GM21447 (cell line): Measurements from ENCODE around the gene C1GALT1C1L.
"Not testable (repeated sequence)": the region's sequence is repeated elsewhere in the genome, so short reads cannot be mapped to it uniquely, and the experiment has no call there.

Experiments
- ATAC-seq: cut with Tn5 transposase; IDR thresholded peaks from one replicate; pipeline ENCODE4 v1.9.1; 2021; ENCODE audit not compliant: unreplicated experiment

C1GALT1C1L gene

DNA sequence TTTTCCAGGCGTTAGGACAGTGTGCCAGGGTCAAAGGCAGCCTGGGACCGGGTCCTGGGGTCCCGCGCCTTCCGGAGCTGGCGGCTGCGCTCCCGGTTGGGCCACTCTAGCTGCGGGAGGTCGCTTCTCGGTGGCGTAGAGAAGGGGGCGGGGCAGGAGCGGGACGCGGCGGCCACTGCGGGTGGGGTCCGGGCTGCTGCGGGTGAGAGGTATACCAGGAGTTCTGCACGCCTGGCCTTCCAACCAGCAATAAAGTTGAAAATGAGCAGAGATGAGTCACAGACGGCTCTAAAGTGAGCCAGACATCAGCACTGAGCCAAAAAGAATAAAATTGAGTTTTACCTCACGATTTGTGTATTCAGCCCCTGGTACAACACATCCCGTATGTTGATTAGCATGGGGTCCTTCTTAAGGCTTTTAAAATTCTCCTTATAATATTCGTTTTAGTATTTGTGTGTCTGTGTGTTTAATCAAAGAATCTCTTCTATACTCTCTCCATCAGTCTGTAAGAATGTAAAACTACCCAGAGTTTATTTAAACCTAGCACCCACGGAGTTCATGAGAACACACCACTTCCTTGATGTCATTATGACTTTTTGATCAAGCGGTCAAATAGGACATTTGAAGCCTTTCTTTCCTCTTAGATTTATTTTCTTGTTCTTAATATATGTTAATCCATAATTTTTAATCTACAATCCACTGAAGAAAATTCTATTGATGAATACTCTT lies at the start of gene C1GALT1C1L:
Gene C1GALT1C1L, minus strand, starts transcription at position 108 of the 729 bp plus-strand sequence. Its CDS starts 107 bp downstream, at position 1.
- no peak for ATAC-seq

DNA sequence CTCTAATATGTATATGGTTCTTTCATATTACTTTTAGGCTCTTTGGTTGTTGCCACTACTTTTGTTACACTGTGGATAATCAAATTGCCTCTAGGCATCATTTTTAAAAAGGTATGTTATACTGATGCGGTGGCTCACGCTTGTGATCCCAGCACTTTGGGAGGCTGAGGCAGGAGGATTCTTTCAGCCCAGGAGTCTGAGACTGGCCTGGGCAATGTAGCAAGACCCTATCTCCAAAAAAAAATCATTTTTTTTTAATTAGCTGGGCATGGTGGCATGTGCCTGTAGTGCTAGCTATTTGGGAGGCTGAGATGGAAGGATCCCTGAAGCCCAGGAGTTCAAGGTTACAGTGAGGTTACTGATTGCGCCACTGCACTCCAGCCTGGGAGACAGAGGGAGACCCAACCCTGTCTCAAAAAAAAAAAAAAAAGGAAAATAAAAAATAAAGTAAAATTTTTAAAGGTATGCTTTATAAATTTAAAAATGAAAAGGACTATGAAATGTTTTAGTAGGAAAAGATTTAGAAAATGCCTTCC lies 49.5 kb upstream of the C1GALT1C1L start:
- ATAC-seq, result no peak

DNA sequence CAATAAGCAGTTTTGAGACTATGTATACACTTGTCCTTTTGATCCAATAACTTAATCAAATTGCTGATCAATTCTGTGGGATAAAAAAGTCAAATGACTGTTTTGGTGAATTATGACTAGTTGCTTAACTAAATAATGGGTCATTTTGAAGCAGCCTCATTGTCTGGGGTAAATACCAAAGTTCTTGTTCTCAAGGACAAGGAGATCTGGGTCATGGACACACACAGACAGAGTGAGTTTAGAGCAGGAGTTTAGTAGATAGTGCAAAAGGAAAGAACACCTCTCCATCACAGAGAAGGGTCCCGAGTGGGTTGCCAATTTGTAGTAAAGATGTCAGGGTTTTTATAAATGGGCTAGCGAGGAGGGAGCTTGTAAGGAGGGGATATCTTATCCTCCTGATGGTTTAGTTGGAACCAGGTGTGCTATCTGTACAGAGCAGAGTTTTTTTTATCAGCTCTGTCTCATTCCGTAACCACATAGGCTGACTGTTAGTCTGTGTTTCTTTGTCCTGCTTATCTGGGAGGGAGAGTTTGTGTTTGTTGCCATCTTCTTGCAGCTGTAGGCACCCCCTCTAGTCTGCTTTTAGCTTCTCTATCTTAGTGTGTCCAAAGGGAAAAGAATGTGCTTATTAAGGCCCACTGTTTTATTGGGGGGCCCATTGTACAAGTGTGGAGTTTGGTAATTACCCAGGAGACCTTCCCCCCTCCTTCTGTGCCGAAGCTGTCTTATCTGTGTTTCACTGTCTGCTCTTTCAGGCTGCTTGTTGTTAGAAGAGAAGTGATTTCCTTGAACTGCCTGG lies 48.7 kb upstream of the C1GALT1C1L start:
- ATAC-seq, result no peak

DNA sequence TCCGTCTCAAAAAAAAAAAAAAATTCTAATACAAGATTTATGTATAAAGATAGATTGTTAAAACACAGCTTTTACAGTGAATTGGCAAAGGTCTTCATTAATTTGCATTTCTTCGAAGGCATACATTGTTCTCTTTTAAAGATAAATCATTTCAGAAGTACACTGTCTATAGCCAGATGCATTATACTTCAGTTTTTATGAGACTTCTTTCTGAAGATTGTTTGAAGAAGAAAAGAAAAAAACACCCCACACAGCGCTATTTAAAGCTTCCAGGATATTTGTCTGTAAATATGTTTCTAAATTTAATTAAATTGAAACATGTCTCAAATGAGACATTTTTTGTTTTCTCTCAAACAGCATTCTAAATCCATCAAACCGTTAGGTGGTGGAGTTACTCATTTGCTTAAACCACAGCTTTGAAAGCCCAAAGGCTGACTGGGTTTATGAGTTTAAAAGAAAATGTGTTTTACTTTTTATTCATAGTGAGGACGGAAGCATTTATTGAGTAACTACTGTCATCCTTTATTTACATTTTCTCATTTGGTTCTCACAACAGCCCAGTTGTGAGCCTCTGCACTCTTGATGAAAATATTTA lies 42.4 kb upstream of the C1GALT1C1L start:
- ATAC-seq, result peak; percentile 70

DNA sequence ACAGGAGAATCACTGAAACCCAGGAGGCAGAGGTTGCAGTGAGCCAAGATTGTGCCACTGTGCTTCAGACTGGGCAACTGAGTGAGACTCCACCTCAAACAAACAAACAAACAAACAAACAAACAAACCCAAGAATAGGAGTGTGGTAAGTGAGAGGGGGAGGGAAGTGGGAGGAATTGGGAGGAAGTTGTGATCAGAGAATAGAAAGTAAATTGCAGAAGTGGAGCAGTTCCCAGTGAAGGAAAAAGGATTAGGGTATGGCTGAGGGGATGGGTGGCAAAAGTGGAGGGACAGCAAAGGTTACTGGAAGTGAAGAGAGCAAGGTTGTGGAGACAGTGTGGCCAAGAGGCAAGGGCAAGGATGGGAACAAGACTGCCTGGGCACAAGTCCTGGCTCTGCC lies 41.1 kb upstream of the C1GALT1C1L start:
- no peak for ATAC-seq

DNA sequence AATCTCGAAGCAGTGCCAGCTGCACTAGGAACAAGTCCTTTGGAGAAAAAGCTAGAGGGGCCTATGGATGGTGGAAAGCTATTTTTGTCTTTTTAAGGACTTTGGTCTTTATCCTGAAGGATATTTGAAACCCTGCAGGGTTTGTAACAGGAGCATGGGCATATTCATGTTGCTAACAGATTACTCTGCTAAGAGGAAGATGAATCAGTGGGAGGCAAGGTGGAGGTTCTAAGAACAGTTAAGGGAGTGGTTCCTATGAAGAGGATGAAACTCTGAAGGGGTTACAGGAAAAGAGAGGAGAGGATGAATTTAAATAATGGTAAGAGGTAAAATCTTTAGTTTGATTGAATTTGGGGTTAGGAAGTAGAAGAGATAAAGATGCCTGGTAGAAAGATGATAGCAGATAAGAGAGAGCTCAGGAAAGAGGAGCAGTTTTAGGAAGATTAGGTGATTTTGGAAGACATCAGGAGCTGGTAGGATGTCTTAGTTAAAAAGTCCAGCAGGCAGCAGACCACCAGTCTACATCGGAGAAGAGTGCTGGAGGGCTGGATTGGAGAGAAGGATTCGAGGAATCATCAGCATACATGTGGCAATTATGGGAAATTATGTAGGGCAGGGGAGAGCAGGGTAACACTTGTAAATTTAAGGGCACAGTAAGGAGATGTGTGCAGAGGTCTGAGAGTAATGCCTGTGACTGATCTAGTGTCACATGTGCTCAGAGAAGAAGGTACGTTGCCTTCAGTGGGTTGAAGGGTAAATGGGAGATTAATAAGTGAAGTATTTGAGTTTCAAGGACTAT lies 39.3 kb upstream of the C1GALT1C1L start:
- ATAC-seq, result no peak

DNA sequence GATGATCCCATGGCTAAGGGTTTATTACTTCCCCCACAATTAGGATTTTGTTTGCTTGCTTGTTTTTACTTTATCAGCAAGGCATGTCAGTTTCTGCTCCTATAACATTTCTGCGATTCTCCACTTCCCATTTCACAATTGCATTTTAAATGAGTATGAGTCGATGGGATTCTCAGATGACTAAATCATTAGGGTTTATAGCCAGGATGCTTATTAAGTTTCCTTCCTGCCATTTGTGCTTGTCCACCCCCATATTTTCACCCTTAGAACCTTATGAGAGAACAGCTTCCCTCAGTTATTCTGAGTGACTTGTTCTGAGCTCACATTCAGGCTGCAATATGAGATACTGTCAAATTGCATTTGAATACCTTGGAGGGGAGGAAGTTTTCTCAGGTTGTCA lies 37.9 kb upstream of the C1GALT1C1L start:
- ATAC-seq, result no peak

DNA sequence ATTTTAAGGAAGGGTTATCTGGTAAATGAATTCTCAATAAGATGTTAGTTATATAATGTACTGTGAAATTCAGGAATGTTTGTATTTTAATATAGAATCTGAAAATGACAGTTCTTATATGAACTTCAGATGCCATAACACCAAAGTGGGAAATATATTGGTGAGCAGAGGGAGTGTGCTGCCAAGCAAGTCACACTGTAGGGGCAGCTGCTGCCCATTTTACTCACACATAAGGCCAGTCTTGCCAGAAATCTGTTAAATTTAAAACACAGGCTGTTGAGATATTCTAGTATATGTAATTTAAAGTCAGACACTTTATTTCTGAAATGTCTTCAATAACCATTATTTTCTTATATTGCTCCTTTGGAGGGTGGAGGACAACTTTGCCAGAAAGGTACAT lies 34.6 kb upstream of the C1GALT1C1L start:
- no peak for ATAC-seq

DNA sequence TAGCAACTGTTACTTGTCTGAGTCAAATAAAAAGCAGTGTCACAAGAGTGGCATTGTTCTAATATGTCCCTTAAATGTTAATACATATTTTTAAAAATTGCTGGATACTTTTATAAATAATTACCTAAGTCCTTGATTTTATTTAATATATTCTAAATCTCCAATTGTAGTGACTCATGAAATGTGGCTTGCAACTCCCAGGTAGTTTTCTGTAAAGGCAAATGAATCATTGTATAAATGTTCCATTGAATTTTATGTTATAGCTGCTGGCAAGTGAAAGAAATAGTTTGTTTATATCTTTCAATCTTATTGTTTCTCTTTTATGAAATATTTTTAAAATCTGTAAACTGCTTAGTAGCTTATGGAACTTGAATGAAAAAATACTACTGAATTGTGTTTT lies 32.7 kb upstream of the C1GALT1C1L start:
- no peak for ATAC-seq

DNA sequence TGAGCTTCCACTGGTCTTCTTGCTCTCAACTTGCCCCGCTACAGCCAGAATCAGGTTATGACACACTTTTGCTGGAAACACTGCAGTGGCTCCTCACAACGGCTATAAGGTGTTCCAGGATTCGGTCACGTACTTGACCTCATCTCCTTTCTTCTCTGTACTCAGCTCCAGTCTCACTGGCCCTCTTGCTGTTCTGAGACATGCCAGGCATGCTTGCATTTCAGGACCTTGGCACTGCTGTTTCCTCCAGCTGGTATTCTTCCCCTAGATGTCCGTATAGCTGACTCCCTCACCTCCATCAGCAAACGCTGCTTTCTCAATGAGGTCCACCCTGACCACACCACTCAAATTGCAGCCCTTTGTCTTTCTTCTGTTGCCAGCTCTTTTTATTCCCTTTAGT lies 31.9 kb upstream of the C1GALT1C1L start:
- no peak for ATAC-seq

DNA sequence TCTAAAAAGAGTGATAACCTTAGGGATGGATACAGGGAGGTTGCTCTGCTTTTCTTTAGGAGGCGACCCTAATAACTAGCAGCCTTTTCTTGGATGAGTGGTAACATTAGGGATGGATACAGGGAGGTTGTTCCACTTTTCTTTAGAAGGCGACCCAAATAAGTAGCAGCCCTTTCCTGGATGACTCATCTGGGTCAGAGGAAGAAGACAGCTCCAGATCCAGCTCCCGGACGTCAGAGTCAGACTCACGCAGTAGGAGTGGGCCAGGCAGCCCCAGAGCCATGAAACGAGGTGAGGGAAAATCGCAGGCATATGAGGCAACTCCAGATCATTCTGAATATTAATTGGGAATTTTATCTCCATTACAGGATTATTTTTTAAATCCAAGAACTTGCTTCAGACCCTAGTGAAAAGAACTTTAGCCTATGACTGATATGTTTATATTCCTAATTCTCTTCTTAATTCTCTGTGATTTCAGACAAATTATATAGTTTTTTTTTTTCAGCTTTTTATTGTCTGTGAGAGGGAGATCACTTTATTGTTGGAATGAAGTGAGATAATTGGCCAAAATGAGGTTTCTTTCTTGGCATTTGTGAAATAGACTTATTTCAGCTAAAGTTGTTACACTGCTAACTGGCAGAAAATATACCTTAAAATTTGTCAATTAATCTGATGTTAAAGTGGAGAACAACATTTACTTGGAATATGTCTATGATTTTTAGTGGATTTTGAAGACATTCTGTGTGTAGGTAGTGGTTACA lies 31.2 kb upstream of the C1GALT1C1L start:
- ATAC-seq, result no peak

DNA sequence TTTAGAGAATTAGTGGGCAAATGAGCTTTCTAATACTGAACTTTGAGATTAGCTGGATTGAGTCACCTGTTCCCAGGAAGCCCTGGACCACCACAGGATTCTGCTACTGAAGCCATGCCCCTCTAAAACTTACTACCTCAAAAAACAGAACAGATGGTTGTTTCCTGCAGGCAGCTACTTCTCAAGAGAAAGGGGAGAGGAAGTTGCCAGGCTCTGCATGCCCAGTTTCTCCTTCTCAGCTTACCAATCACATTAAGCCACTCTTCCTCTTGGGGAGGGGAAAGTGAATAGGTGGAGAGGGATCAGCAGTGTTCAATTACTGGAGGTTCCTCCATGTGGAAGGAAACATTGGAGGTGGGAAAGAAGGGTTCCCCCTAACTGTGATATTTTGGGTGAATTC lies 24.9 kb upstream of the C1GALT1C1L start:
- no peak for ATAC-seq

DNA sequence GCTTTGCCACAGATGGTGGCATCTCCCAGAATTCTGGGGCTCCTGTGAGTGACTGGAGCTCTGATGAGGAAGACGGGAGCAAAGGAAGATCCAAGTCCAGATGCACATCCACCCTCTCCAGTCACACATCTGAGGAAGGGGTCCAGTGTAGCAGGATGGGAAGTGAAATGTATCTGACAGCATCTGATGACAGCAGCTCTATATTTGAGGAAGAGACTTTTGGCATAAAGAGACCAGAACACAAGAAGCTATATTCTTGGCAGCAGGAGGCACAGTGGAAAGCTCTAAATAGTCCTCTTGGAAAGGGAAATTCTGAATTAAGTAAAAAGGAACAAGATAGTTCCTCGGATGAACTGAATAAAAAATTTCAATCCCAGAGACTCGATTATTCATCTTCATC lies 23.5 kb upstream of the C1GALT1C1L start:
- ATAC-seq, result no peak

DNA sequence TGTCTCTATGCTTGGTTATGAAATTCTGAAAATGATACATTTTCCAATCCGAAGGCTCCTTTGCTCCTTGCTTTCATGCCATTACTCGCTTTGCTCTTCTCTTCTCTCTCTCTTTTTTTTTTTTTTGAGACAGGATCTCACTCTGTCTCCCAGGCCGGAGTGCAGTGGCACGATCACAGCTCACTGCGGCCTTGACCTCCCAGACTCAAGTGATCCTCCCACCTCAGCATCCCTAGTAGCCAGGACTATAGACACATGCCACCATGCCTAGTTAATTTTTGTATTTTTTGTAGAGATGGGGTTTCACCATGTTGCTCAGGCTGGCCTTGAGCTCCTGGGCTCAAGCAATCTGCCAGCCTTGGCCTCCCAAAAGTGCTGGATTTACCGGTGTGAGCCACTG lies 21.9 kb upstream of the C1GALT1C1L start:
- ATAC-seq, result not testable (repeated sequence)

DNA sequence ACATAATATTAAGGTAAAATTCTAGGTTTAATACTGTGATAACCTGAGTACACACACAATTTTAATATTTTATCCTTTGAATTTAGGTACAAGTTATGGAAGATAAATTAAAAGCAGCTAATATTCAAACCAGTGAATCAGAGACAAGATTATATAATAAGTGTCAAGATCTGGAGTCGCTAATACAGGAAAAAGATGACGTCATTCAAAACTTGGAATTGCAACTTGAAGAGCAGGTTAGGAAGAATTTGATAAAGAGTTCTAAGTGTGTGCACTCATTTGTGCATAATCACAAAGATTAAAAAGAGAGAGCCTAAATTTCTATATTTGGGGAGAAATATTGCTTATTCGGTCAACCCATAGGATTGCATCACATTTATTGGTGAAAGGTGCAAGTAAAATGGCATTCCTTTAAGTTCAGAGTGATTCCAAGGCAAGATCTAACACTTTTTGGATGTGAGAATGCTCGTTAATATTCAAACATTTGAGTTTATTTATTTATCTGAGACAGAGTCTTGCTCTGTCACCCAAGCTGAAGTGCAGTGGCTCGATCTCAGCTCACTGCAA lies 16.3 kb upstream of the C1GALT1C1L start:
- ATAC-seq, result no peak

DNA sequence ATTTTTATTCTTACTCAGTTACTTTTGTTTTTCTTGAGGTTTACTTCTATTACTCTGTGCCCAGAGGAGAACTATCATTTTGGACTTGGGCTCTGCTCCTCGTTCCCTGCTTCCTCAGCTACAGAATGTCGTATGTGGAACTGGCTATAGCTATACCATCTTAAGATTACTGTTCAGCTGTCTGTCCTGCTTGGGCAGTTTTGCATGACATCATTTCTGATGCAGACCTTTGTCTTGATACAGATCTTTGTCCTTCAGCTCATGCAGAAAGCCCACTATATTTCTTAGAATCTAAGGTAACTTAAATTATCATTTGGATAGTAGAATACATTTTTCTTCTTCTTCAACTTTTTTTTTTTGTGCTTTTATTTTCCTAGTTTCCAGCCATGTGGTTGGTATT lies 13.8 kb upstream of the C1GALT1C1L start:
- ATAC-seq, result no peak

DNA sequence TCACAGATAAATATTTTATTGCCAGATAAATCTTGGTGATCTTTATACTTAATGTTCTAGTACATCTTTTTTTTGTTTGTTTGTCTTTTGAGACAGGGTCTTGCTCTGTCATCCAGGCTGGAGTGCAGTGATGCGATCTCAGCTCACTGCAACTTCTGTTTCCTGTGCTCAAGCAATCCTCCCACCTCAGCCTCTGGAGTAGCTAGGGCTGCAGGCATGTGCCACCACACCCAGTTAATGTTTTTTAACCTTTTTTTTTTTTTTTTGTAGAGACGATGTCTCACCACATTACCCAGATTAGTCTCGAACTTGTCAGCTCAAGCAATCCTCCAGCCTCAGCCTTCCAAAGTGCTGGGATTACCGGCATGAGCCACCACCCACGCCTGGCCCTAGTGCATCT lies 9.1 kb upstream of the C1GALT1C1L start:
- ATAC-seq, result no peak

DNA sequence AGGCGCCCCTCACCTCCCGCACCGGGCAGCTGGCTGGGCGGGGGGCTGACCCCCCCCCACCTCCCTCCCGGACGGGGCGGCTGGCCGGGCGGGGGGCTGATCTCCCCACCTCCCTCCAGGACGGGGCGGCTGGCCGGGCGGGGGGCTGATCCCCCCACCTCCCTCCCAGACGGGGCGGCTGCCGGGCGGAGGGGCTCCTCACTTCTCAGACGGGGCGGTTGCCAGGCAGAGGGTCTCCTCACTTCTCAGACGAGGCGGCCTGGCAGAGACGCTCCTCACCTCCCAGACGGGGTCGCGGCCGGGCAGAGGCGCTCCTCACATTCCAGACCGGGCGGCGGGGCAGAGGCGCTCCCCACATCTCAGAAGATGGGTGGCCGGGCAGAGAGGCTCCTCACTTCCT lies 1.6 kb upstream of the C1GALT1C1L start:
- not testable (repeated sequence) for ATAC-seq

DNA sequence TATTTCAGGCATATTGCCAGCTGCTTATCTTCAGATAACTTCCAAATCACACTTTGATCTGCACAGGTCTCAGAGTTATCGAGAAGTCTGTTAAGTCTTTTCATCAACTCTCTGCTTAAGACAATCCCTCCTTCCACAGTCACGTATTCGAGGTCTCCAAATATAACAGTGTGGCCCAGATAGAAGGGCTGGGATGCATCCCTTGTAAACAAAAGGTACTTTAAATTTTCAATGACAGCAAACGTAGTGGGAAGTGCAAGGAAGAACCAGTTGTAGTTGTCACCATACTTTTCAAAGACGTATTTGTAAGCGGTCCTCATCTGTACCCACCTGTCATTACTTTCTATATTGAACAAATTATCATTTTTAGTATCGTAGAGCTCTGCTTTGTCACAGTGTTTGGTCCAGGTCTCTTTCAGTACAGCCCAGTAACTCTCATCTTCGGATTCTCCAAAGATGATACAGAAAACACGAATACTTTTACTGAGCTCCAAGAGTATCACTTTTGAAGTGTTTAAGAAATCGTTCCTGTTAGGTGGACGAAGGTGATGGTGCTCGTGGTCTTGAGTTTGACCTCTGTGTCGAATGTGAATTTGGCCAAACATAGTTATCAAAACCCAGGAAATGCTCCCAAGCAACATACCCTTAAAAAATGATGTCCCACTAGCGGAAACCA lies 445 bp downstream of the C1GALT1C1L start:
- ATAC-seq, result no peak
